ENCODE measurements around the gene BBIP1. TPM values are rescaled to one million over a fixed set of nuclear protein-coding genes. Genes with fewer than 3 reads are reported as not detected.
A peak's percentile ranks its signal among the peaks of the same experiment; 100 is the strongest.

The BBIP1 gene
- total and polyA plus RNA-seq, 10 of the 15 experiments (the other 5 are each of a cell fraction or from before 2014, with no cell fraction given), result 13.8 to 40.8 (median 31.3) TPM

GRCh38 chr10:110965216-110965615 is 46.2 kb upstream of the BBIP1 start:
- intact Hi-C loops (cut with micrococcal nuclease; ENCODE audit: unreplicated experiment), result no loop called here
- Histone ChIP-seq H3K4me3 (no peak overlapping the region), H3K9ac (ENCODE audit: control insufficient read depth, insufficient read depth, low read length) (no peak overlapping the region), H3K4me1 (ENCODE audit: control insufficient read depth, insufficient read depth, low read length) (peaks cover 6% of the 10 kb centered on the region; the same call in 1 of the 2 replicates), H3K79me2 (ENCODE audit: control insufficient read depth, insufficient read depth, low read length) (peaks cover 88% of the 10 kb centered on the region), H3K4me2 (ENCODE audit: control insufficient read depth, insufficient read depth) (no peak overlapping the region), H3K27ac (ENCODE audit: control insufficient read depth, insufficient read depth) (no peak overlapping the region), H3K27me3 (replicated peaks in 1 of 2; ENCODE audit: control insufficient read depth in 2 of 2, insufficient read depth in 2 of 2, low read length in 1 of 2) (no peaks in the 10 kb centered on the region), H3K9me3 (replicated peaks; ENCODE audit: control insufficient read depth, insufficient read depth, low read length) (peaks cover 3% of the 10 kb centered on the region), H4K20me1 (ENCODE audit: control insufficient read depth, insufficient read depth) (no peaks in the 10 kb centered on the region), H3K36me3 (ENCODE audit: control insufficient read depth in 2 of 2, insufficient read depth in 2 of 2, low read length in 1 of 2) (peaks cover 0 to 10% of the 10 kb centered on the region in 2 experiments; a peak in 2 of 4 replicates), H2AFZ (ENCODE audit: control insufficient read depth, low read depth, low read length) (no peak overlapping the region)
- ATAC-seq (no peak), FAIRE-seq (no peak), DNase-seq (ENCODE audit: low read depth, low spot score) (no peak)
- BruUV-seq (replicated peaks), result no TSS peak
- in situ Hi-C loops (cut with MboI), result no loop called here
- CTCF ChIA-PET, result no interaction called here
- POLR2A ChIA-PET, result interaction anchor here (0.6 to 1.2 kb wide), 3 partner anchors 13 to 58 kb away, joined by 3 read pairs; no protein-coding TSS in a partner anchor
- RAD21 ChIA-PET (ENCODE audit: unreplicated experiment), result no interaction called here
- no peak for TF ChIP-seq IKZF1 (conservative IDR thresholded peaks at IDR 0.05)
- no peak for TF ChIP-seq NFYA (IDR thresholded peaks at IDR 0.05; ENCODE audit: borderline replicate concordance, low read depth, low read length)
- no peak for TF ChIP-seq CHD4 (IDR thresholded peaks at IDR 0.05)
- no peak for TF ChIP-seq KDM1A (IDR thresholded peaks at IDR 0.05; ENCODE audit: borderline replicate concordance)
- TF ChIP-seq YY1 (IDR thresholded peaks at IDR 0.05; ENCODE audit: low read depth, low read length), result no peak
- TF ChIP-seq CEBPB (IDR thresholded peaks at IDR 0.05; ENCODE audit: borderline replicate concordance in 1 of 2, low read depth in 2 of 2, low read length in 2 of 2), result no peak
- TF ChIP-seq MEF2B (IDR thresholded peaks at IDR 0.05; ENCODE audit: partially characterized antibody, poor library complexity, severe bottlenecking), result no peak
- SMC1A ChIA-PET (ENCODE audit: uncharacterized antibody, unreplicated experiment), result interaction anchor here (1.3 to 6.4 kb wide), 2 partner anchors 27 to 37 kb away, joined by 3 to 31 read pairs; no protein-coding TSS in a partner anchor

GRCh38 chr10:110964681-110965080 is 45.7 kb upstream of the BBIP1 start:
- H3K36me3 ChIP-seq (ENCODE audit: control insufficient read depth in 2 of 2, insufficient read depth in 2 of 2, low read length in 1 of 2), result peaks cover 0 to 10% of the 10 kb centered on the region in 2 experiments; a peak in 2 of 4 replicates
- SMC1A ChIA-PET (ENCODE audit: uncharacterized antibody, unreplicated experiment), result interaction anchor here (1.3 to 6.4 kb wide), 2 partner anchors 28 to 37 kb away, joined by 3 to 31 read pairs; no protein-coding TSS in a partner anchor
- CTCF ChIA-PET, result no interaction called here
- no peak overlapping the region for H2AFZ ChIP-seq (ENCODE audit: control insufficient read depth, low read depth, low read length)
- DNase-seq (ENCODE audit: low read depth, low spot score) (no peak), FAIRE-seq (no peak), ATAC-seq (no peak)
- H3K79me2 ChIP-seq (ENCODE audit: control insufficient read depth, insufficient read depth, low read length), result peaks cover 88% of the 10 kb centered on the region
- no peaks in the 10 kb centered on the region for H3K27me3 ChIP-seq (replicated peaks in 1 of 2; ENCODE audit: control insufficient read depth in 2 of 2, insufficient read depth in 2 of 2, low read length in 1 of 2)
- in situ Hi-C loops (cut with MboI) (no loop called here), intact Hi-C loops (cut with micrococcal nuclease; ENCODE audit: unreplicated experiment) (no loop called here)
- POLR2A ChIA-PET, result interaction anchor here (0.9 kb wide), 1 partner anchor 12 kb away, joined by 3 read pairs; no protein-coding TSS in a partner anchor
- H3K4me2 ChIP-seq (ENCODE audit: control insufficient read depth, insufficient read depth), result no peak overlapping the region
- 100% methylated on average over 5 of the region's 5 CpGs for WGBS (ENCODE audit: insufficient coverage, insufficient replicate concordance, low lambda C conversion rate, missing lambda C conversion rate)
- no TSS peak for BruUV-seq (replicated peaks)
- H3K4me1 ChIP-seq (ENCODE audit: control insufficient read depth, insufficient read depth, low read length), result peaks cover 6% of the 10 kb centered on the region; the same call in 1 of the 2 replicates
- H3K27ac ChIP-seq (ENCODE audit: control insufficient read depth, insufficient read depth), result no peak overlapping the region
- H3K9ac ChIP-seq (ENCODE audit: control insufficient read depth, insufficient read depth, low read length), result no peak overlapping the region
- H3K4me3 ChIP-seq, result no peak overlapping the region
- RAD21 ChIA-PET (ENCODE audit: unreplicated experiment), result no interaction called here
- no peaks in the 10 kb centered on the region; the same call in none of the 3 replicates for H3K9me3 ChIP-seq (replicated peaks; ENCODE audit: control insufficient read depth, insufficient read depth, low read length)
- no peaks in the 10 kb centered on the region for H4K20me1 ChIP-seq (ENCODE audit: control insufficient read depth, insufficient read depth)
- no peak for TF ChIP-seq CHD1 (IDR thresholded peaks at IDR 0.05; ENCODE audit: low read depth, low read length)
- no peak for TF ChIP-seq ATF7 (IDR thresholded peaks at IDR 0.05; ENCODE audit: low read depth)
- TF ChIP-seq ATF3 (IDR thresholded peaks at IDR 0.05; ENCODE audit: borderline replicate concordance, extremely low read depth, low read depth, low read length), result no peak
- TF ChIP-seq ZBTB40 (IDR thresholded peaks at IDR 0.05; ENCODE audit: borderline replicate concordance), result 0 out of 2 replicates have a peak, but pooled peaks have one; percentile 13

Measured in GM12878 (cell line).